ENCODE measurements around the gene ERCC4.
"Not testable (repeated sequence)": the region's sequence is repeated elsewhere in the genome, so short reads cannot be mapped to it uniquely, and the experiment has no call there.

Gene ERCC4

DNA sequence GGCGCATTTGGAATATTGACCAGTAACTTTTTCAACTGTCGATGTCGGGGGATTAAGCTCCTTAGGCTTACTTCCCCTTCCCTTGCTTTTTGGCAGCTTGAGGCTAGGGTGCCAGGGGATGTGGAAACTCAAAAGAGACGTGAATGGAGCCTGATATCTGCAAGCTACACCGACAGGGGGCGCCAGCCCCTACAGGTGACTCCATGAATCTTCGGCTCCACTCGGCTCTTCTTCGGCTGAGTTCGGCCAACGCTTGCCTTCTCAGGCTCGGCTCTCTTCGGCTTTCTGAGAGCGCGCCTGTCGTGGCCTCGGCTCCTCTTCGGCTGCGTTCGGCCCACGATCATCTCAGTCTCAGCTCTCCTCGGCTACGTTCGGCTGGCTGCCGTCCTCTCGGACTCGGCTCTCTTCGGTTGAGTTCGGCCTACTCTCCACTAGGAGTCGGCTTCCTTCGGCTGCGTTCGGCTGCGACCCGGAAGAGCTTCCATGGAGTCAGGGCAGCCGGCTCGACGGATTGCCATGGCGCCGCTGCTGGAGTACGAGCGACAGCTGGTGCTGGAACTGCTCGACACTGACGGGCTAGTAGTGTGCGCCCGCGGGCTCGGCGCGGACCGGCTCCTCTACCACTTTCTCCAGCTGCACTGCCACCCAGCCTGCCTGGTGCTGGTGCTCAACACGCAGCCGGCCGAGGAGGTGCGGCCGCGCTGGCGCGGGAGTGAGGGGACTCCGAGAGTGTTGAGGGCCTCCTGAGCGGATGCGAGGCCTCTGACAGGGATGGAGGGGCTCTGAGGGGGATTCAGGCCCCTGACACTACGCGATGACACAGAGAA, at the start of gene ERCC4:
ERCC4 (plus strand) TSS at position 472 of the 827 bp plus-strand sequence; CDS start at position 484, 12 bp downstream.
- peaks cover 10% of the 10 kb centered on the region for H3K36me3 ChIP-seq (ENCODE audit: insufficient read depth, low read length)
- H3K9me3 ChIP-seq (ENCODE audit: low read length): no peaks in the 10 kb centered on the region
- H3K27ac ChIP-seq (ENCODE audit: low read depth, low read length): peak within 1 kb of the TSS; percentile 65
- peak within 1 kb of the TSS; percentile 75 to 95 for H3K4me3 ChIP-seq (ENCODE audit: low read depth in 1 of 2, low read length in 2 of 2)
- H3K9ac ChIP-seq (ENCODE audit: low read length): peak within 1 kb of the TSS; percentile 85
- no peaks in the 10 kb centered on the region for H3K27me3 ChIP-seq (ENCODE audit: control insufficient read depth in 1 of 2, insufficient read depth in 2 of 2, low read length in 2 of 2)
- peaks cover 10% of the 10 kb centered on the region for H3K4me1 ChIP-seq (ENCODE audit: insufficient read depth, low read length)

DNA sequence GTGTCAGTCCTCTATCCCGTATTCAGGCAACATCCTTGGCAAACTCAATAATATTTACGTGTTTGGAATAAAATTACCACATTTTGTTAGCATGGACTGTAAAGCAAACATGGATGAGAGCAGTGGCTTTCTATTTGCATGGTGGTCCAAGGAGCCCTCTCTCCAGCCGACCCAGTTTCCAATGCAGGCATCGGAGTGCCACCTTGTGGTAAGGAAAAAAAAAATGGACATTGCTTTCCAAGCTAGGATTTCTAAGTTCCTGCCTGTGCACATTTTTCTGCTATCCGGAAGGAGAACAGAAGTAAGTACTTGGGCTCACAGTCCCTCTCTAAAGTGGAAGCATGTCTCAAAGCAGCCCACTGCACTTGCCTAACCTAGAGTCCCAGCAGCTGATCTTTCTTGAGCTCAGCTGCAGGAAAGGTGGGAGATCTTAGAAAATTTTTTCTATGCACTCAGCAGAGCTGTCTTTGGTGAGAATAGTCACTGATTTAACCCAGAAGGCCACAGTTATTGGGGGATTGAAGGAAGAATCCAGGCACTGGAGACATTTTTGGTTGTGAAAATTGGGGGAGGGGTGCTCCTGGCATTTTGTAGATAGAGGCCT, 46.0 kb upstream of the ERCC4 start:
- Histone ChIP-seq H3K27ac (ENCODE audit: low read depth, low read length) (no peak overlapping the region), H3K36me3 (ENCODE audit: insufficient read depth, low read length) (no peaks in the 10 kb centered on the region), H3K27me3 (ENCODE audit: control insufficient read depth in 1 of 2, insufficient read depth in 2 of 2, low read length in 2 of 2) (no peaks in the 10 kb centered on the region), H3K9me3 (ENCODE audit: low read length) (no peaks in the 10 kb centered on the region), H3K4me1 (ENCODE audit: insufficient read depth, low read length) (no peaks in the 10 kb centered on the region), H3K4me3 (ENCODE audit: low read depth in 1 of 2, low read length in 2 of 2) (no peak overlapping the region), H3K9ac (ENCODE audit: low read length) (no peak overlapping the region)

DNA sequence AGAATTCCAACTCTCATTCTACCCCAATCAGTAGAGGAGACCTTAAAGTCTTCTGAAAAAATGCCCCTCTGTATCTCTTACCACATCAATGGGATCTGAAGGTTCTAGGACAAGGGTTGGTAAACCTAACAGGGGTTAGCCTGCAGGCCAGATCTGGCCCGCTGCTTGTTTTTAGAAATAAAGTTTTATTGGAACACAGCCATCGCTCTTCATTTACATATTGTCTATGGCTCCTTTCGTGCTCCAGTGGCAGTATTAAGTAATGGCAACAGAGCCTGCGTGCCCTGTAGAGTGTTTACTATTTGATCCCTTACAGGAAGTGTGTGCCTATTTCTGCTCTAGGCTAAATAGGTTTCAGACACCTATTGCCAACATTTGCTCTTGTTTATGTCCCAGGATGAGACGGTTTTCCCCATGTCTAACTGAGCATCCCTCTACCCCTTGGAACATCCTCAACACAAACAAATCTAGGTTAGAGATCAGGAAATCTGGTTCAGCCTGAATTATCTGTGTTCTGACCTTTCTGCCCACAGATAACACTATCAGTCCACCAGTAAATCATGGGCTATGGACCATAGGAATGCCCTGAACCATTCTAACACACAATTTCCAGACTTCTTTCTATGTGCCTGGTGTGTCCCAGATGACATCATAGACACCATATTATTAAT, 44.2 kb upstream of the ERCC4 start:
- Histone ChIP-seq H3K36me3 (ENCODE audit: insufficient read depth, low read length) (no peaks in the 10 kb centered on the region), H3K4me3 (ENCODE audit: low read depth in 1 of 2, low read length in 2 of 2) (no peak overlapping the region), H3K9ac (ENCODE audit: low read length) (no peak overlapping the region), H3K27ac (ENCODE audit: low read depth, low read length) (no peak overlapping the region), H3K9me3 (ENCODE audit: low read length) (no peaks in the 10 kb centered on the region), H3K27me3 (ENCODE audit: control insufficient read depth in 1 of 2, insufficient read depth in 2 of 2, low read length in 2 of 2) (no peaks in the 10 kb centered on the region), H3K4me1 (ENCODE audit: insufficient read depth, low read length) (no peaks in the 10 kb centered on the region)

DNA sequence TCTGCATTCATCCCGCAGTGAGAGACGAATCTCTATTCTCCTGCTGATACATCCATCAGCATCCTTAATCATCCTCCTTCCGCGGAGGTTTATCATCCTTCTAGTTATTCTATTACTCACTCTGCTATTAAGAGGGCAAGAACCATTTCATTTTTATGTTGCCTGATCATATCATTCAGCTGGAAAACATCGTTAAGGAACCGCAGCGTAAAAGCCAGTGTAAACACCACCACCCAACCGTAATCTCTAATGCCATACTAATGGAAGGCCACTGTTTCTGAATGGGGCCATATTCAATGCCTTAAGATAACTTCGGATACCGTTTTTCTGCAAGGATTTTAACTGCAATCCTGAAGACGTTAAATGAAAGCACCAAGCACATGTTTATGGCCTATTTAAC, 36.7 kb upstream of the ERCC4 start:
- H3K27ac ChIP-seq (ENCODE audit: low read depth, low read length): no peak overlapping the region
- H3K27me3 ChIP-seq (ENCODE audit: control insufficient read depth in 1 of 2, insufficient read depth in 2 of 2, low read length in 2 of 2): no peaks in the 10 kb centered on the region
- H3K4me1 ChIP-seq (ENCODE audit: insufficient read depth, low read length): no peaks in the 10 kb centered on the region
- H3K9me3 ChIP-seq (ENCODE audit: low read length): no peaks in the 10 kb centered on the region
- H3K4me3 ChIP-seq (ENCODE audit: low read depth in 1 of 2, low read length in 2 of 2): no peak overlapping the region
- no peaks in the 10 kb centered on the region for H3K36me3 ChIP-seq (ENCODE audit: insufficient read depth, low read length)
- no peak overlapping the region for H3K9ac ChIP-seq (ENCODE audit: low read length)

DNA sequence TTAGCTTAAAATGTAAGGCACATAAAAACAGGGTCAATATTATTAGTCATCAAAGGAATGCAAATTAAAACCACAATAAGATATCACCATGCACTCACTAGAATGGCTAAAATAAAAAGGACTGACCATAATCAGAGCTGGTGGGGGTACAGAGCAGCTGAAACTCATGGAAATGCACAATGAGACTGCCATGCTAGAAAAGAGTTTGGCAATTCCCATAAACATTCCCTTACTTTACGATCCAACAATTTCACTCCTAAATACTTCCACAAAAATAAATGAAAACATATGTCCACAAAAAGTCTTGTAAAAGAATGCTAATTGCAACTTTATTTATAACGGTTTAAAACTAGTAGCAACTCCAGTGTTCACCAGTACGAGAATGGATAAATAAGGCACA, 36.1 kb upstream of the ERCC4 start:
- H3K27ac ChIP-seq (ENCODE audit: low read depth, low read length): no peak overlapping the region
- H3K36me3 ChIP-seq (ENCODE audit: insufficient read depth, low read length): no peaks in the 10 kb centered on the region

DNA sequence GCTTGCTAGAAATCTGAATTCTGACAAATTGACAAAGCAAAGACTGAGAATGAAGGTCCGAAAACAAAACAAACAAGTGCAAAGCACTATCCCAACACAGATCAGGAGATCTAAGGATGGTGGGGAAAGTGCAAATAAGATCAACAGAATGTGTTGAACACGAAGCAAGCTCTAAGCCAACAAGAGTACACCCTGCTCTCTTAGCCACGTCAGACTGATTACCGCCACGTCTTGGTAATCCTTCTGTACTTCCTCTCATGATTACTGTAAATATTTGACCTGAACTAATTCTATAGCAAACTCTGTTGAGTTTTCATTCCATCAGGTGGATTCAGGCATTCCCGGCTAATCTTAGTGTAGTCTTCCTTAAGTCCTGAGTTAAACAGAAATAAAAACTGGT, 34.3 kb upstream of the ERCC4 start:
- Histone ChIP-seq H3K9ac (ENCODE audit: low read length) (no peak overlapping the region), H3K4me3 (ENCODE audit: low read depth in 1 of 2, low read length in 2 of 2) (no peak overlapping the region), H3K9me3 (ENCODE audit: low read length) (no peaks in the 10 kb centered on the region), H3K27ac (ENCODE audit: low read depth, low read length) (no peak overlapping the region), H3K4me1 (ENCODE audit: insufficient read depth, low read length) (no peaks in the 10 kb centered on the region), H3K27me3 (ENCODE audit: control insufficient read depth in 1 of 2, insufficient read depth in 2 of 2, low read length in 2 of 2) (no peaks in the 10 kb centered on the region), H3K36me3 (ENCODE audit: insufficient read depth, low read length) (no peaks in the 10 kb centered on the region)

More for the DNA sequence above, 36.1 kb upstream of the ERCC4 start:
- no peak overlapping the region for H3K9ac ChIP-seq (ENCODE audit: low read length)
- H3K9me3 ChIP-seq (ENCODE audit: low read length): no peaks in the 10 kb centered on the region
- no peaks in the 10 kb centered on the region for H3K27me3 ChIP-seq (ENCODE audit: control insufficient read depth in 1 of 2, insufficient read depth in 2 of 2, low read length in 2 of 2)
- no peak overlapping the region for H3K4me3 ChIP-seq (ENCODE audit: low read depth in 1 of 2, low read length in 2 of 2)
- no peaks in the 10 kb centered on the region for H3K4me1 ChIP-seq (ENCODE audit: insufficient read depth, low read length)

DNA sequence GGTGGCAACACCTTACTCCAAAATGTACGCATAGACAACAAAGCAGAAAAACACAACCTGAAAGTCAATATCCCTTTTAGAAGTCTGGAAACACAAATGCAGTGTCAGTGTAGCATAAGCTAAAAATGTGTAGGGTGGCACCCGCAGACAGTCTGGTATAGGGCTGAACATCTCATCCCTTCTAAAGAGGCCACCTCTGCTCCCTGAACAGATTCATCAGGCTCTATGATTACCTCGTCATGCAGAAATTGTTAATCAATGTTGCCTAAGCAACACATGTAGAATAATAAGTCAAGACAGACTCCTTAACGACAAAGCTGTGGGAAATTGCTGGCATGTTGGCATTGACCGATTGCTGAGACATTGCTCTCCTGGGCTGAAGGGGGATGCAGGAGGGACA, 33.3 kb upstream of the ERCC4 start:
- Histone ChIP-seq H3K9ac (ENCODE audit: low read length) (no peak overlapping the region), H3K9me3 (ENCODE audit: low read length) (no peaks in the 10 kb centered on the region), H3K27me3 (ENCODE audit: control insufficient read depth in 1 of 2, insufficient read depth in 2 of 2, low read length in 2 of 2) (no peaks in the 10 kb centered on the region), H3K36me3 (ENCODE audit: insufficient read depth, low read length) (no peaks in the 10 kb centered on the region), H3K4me1 (ENCODE audit: insufficient read depth, low read length) (no peaks in the 10 kb centered on the region), H3K4me3 (ENCODE audit: low read depth in 1 of 2, low read length in 2 of 2) (no peak overlapping the region), H3K27ac (ENCODE audit: low read depth, low read length) (no peak overlapping the region)

DNA sequence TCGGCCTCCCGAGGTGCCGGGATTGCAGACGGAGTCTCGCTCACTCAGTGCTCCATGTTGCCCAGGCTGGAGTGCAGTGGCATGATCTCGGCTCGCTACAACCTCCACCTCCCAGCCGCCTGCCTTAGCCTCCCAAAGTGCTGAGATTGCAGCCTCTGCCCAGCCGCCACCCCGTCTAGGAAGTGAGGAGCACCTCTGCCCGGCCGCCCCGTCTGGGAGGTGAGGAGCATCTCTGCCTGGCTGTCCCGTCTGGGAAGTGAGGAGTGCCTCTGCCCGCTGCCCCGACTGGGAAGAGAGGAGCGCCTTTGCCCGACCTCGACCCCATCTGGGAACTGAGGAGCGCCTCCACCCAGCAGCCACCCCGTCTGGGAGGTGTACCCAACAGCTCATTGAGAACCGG, 30.6 kb upstream of the ERCC4 start:
- not testable (repeated sequence) for H3K9ac ChIP-seq (ENCODE audit: low read length); H3K36me3 ChIP-seq (ENCODE audit: insufficient read depth, low read length); H3K4me3 ChIP-seq (ENCODE audit: low read depth in 1 of 2, low read length in 2 of 2); H3K27ac ChIP-seq (ENCODE audit: low read depth, low read length); H3K9me3 ChIP-seq (ENCODE audit: low read length); H3K27me3 ChIP-seq (ENCODE audit: control insufficient read depth in 1 of 2, insufficient read depth in 2 of 2, low read length in 2 of 2); H3K4me1 ChIP-seq (ENCODE audit: insufficient read depth, low read length)

DNA sequence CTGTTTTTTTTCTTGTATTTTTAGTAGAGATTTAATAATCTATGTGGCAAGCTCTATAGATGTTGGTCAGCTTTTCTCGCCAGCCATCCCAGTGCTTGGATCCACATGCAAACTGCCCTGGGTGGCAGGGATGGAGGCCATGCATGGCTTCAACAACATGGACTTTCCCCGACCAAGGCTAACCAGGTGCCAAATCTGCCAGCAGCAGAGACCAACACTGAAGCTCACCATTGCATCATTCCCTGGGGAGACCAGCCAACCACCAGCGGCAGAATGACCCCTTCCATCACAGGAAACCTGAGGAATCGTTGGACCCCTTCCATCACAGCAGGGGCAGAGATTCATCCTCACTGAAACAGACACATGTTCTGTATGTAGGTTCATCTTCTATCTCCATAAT, 27.7 kb upstream of the ERCC4 start:
- Histone ChIP-seq H3K4me3 (ENCODE audit: low read depth in 1 of 2, low read length in 2 of 2) (no peak overlapping the region), H3K9ac (ENCODE audit: low read length) (no peak overlapping the region), H3K27me3 (ENCODE audit: control insufficient read depth in 1 of 2, insufficient read depth in 2 of 2, low read length in 2 of 2) (no peaks in the 10 kb centered on the region), H3K27ac (ENCODE audit: low read depth, low read length) (no peak overlapping the region), H3K36me3 (ENCODE audit: insufficient read depth, low read length) (no peaks in the 10 kb centered on the region), H3K9me3 (ENCODE audit: low read length) (no peaks in the 10 kb centered on the region), H3K4me1 (ENCODE audit: insufficient read depth, low read length) (no peaks in the 10 kb centered on the region)

DNA sequence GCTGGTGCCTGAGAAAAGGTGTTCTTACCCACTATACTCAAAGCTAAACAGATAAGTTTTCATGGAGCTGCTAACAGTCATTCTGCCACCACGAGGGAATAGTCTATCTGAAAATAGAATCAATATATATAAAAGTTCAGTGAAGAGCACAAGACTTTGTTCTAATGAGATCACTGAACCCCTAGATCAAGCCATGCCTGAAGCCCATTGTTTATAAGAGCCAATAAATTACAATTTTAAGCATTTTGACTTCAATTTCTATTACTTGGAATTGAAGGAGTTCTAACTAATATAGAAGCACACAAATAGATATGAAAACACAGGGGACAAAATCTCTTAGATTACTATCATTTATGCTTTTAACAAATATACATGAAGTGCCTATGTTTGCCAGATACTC, 24.4 kb upstream of the ERCC4 start:
- Histone ChIP-seq H3K4me3 (ENCODE audit: low read depth in 1 of 2, low read length in 2 of 2) (no peak overlapping the region), H3K9me3 (ENCODE audit: low read length) (no peaks in the 10 kb centered on the region), H3K27ac (ENCODE audit: low read depth, low read length) (no peak overlapping the region), H3K9ac (ENCODE audit: low read length) (no peak overlapping the region), H3K36me3 (ENCODE audit: insufficient read depth, low read length) (no peaks in the 10 kb centered on the region), H3K4me1 (ENCODE audit: insufficient read depth, low read length) (no peaks in the 10 kb centered on the region), H3K27me3 (ENCODE audit: control insufficient read depth in 1 of 2, insufficient read depth in 2 of 2, low read length in 2 of 2) (no peaks in the 10 kb centered on the region)

DNA sequence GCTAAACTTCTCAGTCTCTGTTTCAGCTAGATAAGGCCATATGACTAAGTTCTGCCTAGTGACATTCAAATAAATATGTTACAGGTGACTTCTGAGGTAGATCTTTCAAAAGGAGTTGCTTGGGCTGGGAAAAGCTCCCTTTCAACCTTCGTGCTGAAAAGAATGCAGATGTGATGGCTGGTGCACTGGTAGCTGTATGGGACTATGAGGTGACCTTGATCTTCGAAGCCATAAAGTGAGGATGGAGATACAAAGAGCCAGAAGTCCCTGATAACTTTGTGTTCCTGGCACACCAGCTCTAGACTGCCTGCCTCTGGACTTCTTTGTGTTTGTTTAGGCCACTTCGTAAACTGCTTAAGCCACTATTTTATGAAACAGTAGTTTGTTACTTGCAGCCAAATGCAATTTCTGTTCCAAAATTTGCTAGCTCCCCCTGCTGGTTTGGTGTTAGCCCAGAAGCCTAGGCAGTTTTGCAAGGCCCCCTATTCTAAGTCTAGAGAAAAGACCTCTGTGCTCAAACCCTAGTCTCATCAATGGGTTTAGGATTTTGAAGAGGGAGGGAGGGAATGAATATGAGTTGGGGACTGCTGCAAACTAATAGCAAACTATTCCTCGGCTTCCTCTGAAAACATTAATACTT, 23.3 kb upstream of the ERCC4 start:
- Histone ChIP-seq H3K36me3 (ENCODE audit: insufficient read depth, low read length) (no peaks in the 10 kb centered on the region), H3K27ac (ENCODE audit: low read depth, low read length) (no peak overlapping the region), H3K9me3 (ENCODE audit: low read length) (no peaks in the 10 kb centered on the region), H3K27me3 (ENCODE audit: control insufficient read depth in 1 of 2, insufficient read depth in 2 of 2, low read length in 2 of 2) (no peaks in the 10 kb centered on the region), H3K4me1 (ENCODE audit: insufficient read depth, low read length) (no peaks in the 10 kb centered on the region), H3K4me3 (ENCODE audit: low read depth in 1 of 2, low read length in 2 of 2) (no peak overlapping the region), H3K9ac (ENCODE audit: low read length) (no peak overlapping the region)

All from muscle layer of colon (tissue), 2 donors.